ENCODE data around the gene SPTBN4.
"Not testable (repeated sequence)": the region's sequence is repeated elsewhere in the genome, so short reads cannot be mapped to it uniquely, and the experiment has no call there.

The SPTBN4 gene

GRCh38 chr19:40465025-40465556 lies 1.7 kb upstream of the SPTBN4 start:
- DNase-seq (ENCODE audit: low read depth in 2 of 2): no peak

DNA sequence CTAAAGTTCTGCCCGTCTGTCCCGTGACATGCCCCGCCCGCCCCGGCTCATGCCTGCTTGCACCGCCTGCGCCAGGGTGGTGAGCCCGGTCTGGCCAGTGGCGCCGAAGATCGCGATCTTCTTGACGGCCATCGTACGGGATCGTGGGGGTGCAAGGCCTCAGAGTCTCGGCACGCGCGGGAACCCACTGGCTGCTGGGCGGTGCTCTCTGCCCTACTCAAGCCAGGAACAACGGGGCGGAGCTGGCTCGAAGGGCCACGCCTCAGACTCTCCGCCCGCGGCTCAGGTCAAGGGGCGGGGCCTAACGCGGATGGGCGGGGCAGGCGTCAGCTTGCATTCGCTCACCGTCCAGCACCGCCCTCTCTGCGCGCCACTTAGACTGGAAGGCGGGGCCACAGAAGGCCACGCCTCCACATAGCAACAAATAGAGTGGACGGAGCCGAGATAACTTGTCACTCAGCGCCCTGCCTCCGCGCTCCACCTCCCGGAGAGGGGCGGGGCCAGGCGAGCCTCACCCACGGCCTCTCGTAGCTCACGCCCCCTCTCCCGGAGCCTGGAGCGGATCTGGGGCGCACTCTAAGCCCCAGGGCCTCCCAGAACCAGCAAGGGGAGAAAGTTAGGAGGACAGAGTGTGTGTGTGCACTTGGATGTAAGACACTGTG lies 1.1 kb upstream of the SPTBN4 start, which contains the start of gene BLVRB:
BLVRB (minus strand) TSS at position 189 of the 662 bp plus-strand sequence; CDS start at position 132, 57 bp downstream.
- DNase-seq (ENCODE audit: low read depth in 2 of 2): peak; percentile 97 to 100

- peak; percentile 47 to 55 for DNase-seq (ENCODE audit: low read depth in 2 of 2)
Observed at GRCh38 chr19:40466219-40466984, 399 bp upstream of the SPTBN4 start.

GRCh38 chr19:40469011-40469410 lies 2.2 kb downstream of the SPTBN4 start:
- DNase-seq (ENCODE audit: low read depth in 2 of 2): no peak

- no peak for DNase-seq (ENCODE audit: low read depth in 2 of 2)
Observed at GRCh38 chr19:40471111-40471510, 4.3 kb downstream of the SPTBN4 start.

DNA sequence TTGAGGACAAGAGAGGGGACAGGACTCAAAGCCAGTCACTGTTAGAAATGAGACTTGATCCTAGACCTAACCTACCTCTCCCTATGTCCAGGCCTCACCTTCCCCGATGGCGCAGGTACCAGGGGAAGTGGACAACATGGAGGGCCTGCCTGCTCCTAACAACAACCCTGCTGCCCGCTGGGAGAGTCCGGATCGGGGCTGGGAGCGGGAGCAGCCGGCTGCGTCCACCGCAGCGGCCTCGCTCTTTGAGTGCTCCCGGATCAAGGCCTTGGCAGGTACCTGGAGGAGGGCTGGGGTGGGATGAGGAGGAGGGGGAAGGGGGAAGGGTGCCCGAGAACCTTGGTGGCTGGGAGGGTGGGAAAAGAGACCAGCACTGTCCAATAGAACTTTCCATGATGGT lies 5.7 kb downstream of the SPTBN4 start:
- DNase-seq (ENCODE audit: low read depth in 2 of 2): no peak

DNA sequence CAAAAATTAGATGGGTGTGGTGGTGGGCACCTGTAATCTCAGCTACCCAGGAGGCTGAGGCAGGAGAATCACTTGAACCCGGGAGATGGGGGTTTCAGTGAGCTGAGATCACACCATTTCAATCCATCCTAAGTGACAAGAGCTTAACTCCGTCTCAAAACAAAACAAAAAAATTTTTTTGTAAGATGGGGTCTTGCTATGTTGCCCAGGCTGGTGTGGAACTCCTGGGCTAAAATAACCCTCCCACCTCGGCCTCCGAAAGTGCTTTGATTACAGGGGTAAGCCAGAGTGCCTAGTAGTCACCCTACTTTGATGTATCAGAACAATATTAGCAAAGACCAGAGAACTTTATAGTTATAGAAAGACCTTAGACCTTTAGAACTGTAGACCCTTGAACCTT lies 7.9 kb downstream of the SPTBN4 start:
- DNase-seq (ENCODE audit: low read depth in 2 of 2): no peak

- not testable (repeated sequence) for DNase-seq (ENCODE audit: low read depth in 2 of 2)
Observed at GRCh38 chr19:40475878-40476644, 9.3 kb downstream of the SPTBN4 start.

- no peak for DNase-seq (ENCODE audit: low read depth in 2 of 2)
Observed at GRCh38 chr19:40486017-40486416, 19.2 kb downstream of the SPTBN4 start.

DNA sequence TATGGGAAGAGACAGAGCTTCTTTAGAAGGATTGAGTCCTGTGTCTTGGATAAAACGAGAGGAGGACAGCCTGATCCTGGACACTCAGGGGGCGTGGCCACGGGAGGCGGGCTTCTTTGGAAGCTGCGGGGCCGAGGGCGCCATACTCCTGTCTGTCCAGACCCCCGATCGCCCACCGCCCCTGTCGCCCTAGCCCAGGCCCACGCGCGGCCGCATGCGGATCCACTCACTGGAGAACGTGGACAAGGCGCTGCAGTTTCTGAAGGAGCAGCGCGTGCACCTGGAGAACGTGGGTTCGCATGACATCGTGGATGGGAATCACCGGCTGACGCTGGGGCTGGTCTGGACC lies 23.1 kb downstream of the SPTBN4 start:
- DNase-seq (ENCODE audit: low read depth in 2 of 2): no peak

DNA sequence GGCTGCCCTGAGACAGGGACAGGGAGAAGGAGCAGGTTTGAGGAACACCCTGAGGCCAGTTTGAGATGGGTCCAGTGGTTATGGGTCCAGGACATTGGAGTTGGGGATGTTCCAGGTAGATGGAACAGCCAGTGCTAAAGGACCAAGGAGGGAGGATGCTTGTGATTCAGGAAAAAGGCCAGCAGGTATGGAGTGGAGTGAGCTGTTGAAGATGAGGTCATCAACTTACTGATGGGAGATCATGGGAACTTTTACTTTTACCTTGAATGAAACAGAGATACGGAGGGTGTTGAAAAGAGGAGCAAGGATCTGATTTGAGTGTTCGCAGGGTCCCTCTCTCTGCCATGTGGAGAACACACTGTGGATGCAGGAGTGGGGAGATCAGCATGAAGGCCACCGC lies 25.5 kb downstream of the SPTBN4 start:
- DNase-seq (ENCODE audit: low read depth in 2 of 2): no peak

GRCh38 chr19:40493778-40494177 lies 27.0 kb downstream of the SPTBN4 start:
- DNase-seq (ENCODE audit: low read depth in 2 of 2): no peak

DNA sequence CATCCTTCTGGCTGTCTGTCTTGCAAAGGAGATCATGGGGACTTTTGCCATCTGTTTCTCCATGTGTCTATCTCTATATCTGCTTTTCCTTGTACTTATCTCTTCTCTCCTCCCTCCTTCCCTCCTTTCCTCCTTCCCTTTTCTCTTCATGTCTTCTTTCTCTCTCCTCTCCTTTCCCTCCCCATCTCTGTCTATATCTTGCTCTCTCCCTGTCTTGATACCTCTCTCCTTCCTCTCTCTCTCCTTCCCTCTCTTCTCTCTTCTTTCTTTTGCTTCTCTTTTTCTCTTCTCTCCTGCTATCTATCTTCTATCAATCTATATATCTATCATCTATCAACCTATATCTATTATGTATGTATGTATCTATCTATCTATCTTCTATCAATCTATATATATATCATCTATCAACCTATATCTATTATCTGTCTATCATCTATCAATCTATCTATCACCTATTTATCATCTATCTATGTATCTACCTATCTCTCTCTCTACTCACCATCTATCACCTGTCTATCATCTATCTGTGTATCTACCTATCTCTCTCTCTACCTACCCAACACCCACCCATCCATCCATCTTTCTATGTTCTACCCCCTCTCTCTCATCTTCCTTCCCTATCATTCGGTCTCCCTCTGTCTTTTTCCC lies 27.5 kb downstream of the SPTBN4 start:
- DNase-seq (ENCODE audit: low read depth in 2 of 2): no peak

DNA sequence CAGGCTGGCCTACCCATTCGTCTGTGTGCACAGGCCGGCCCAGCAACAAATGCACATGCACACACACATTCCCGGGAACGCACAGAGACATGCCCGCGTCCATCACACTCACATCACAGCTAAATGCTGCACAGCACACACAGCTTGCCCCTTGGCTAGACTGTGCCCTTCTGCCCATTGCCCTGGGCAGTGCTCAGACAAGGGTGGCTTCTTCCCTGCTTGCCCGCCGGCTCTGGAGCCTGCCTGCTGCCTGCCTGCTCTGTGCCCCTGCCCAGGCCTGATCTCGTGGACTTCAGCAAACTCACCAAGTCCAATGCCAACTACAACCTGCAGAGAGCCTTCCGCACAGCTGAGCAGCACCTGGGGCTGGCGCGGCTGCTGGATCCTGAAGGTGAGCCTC lies 30.4 kb downstream of the SPTBN4 start:
- DNase-seq (ENCODE audit: low read depth in 2 of 2): no peak

DNA sequence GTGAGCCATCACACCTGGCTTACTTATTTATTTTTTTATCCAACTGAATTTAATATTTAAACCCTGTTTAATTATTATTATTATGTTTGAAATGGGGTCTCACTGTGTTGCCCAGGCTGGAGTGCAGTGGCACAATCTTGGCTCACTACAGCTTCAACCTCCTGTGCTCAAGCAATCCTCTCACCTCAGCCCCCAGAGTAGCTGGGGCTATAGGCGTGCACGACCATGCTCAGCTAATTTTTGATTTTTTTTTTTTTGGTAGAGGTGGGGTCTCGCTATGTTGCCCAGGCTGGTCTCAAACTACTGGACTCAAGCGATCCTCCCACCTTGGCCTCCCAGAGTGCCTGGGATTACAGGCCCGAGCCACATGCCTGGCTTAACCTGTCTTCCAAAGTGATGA lies 32.5 kb downstream of the SPTBN4 start:
- DNase-seq (ENCODE audit: low read depth in 2 of 2): no peak

GRCh38 chr19:40500678-40501530 lies 34.1 kb downstream of the SPTBN4 start:
- not testable (repeated sequence) for DNase-seq (ENCODE audit: low read depth in 2 of 2)

GRCh38 chr19:40501599-40501998 lies 34.8 kb downstream of the SPTBN4 start:
- DNase-seq (ENCODE audit: low read depth in 2 of 2): no peak

DNA sequence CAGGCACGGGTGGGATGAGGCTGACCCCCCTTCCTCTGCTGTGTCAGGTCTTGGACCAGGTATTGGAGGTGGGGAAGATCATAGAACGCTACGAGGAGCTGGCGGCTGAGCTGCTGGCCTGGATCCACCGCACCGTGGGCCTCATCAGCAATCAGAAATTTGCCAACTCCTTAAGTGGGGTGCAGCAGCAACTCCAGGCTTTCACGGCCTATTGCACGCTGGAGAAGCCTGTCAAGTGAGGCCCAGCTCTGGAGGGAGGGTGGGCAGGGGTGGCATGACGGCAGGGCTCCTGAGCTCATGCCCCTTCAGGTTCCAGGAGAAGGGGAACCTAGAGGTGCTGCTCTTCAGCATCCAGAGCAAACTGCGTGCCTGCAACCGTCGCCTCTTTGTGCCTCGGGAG lies 35.3 kb downstream of the SPTBN4 start:
- no peak for DNase-seq (ENCODE audit: low read depth in 2 of 2)

- no peak for DNase-seq (ENCODE audit: low read depth in 2 of 2)
Observed at GRCh38 chr19:40502647-40503319, 36.0 kb downstream of the SPTBN4 start.

GRCh38 chr19:40503320-40503695 lies 36.5 kb downstream of the SPTBN4 start:
- no peak for DNase-seq (ENCODE audit: low read depth in 2 of 2)

Measured in stimulated activated CD4-positive, alpha-beta T cell treated with anti-CD3 and anti-CD28 coated beads, Interleukin-12 subunit alpha, Interleukin-12 subunit beta, amount 100 ng/mL, for 24 hours (primary cell).